Keratinocyte (primary cell): ENCODE data around the gene FRZB. TPM values are rescaled to one million over a fixed set of nuclear protein-coding genes. Genes with fewer than 3 reads are reported as not detected.

Experiments used
- DNase-seq: peaks from one replicate; pipeline ENCODE4 v3.0.0-alpha.2; 2011; ENCODE audit warnings: low read depth, missing footprints, low spot score
- FAIRE-seq: peaks from 2 replicates; lab custom pipeline; 2011; peaks lifted over from hg19 to GRCh38; lab: Jason Lieb, UNC
- H2AFZ ChIP-seq: 2 replicates; pipeline ENCODE4 v1.6.0; 2012; ENCODE audit warnings: low read length, control low read depth, inconsistent platforms; ENCODE audit not compliant: control insufficient read depth
- H3K27ac ChIP-seq: 2 replicates; pipeline ENCODE4 v1.5.1; 2011; ENCODE audit warnings: low read length; ENCODE audit not compliant: control insufficient read depth, insufficient read depth
- H3K27me3 ChIP-seq: 3 replicates; pipeline ENCODE4 v1.6.0; 2011; ENCODE audit warnings: low read length; ENCODE audit not compliant: control insufficient read depth, insufficient read depth; ENCODE audit errors: extremely low read depth
- H3K36me3 ChIP-seq, 2 experiments: 2 replicates in 1 of 2; 3 replicates in 1 of 2; pipeline ENCODE4 v1.5.1; 2011; ENCODE audit warnings: low read length in 2 of 2, mild to moderate bottlenecking in 1 of 2; ENCODE audit not compliant: control insufficient read depth in 2 of 2, insufficient read depth in 2 of 2; ENCODE audit errors: extremely low read depth in 1 of 2
- H3K4me1 ChIP-seq: 3 replicates; pipeline ENCODE4 v1.5.1; 2011; ENCODE audit warnings: low read length; ENCODE audit not compliant: control insufficient read depth, insufficient read depth; ENCODE audit errors: extremely low read depth
- H3K4me2 ChIP-seq: 3 replicates; pipeline ENCODE4 v1.6.0; 2011; ENCODE audit warnings: low read depth, low read length; ENCODE audit not compliant: control insufficient read depth, insufficient read depth; ENCODE audit errors: extremely low read depth
- H3K4me3 ChIP-seq, 3 experiments: fragments of 200-600 bp in 1 of 3; sonication (generic) in 1 of 3; 2 replicates in 2 of 3; 3 replicates in 1 of 3; pipeline ENCODE4 v1.5.1; 2011 to 2016; ENCODE audit warnings: low read length in 3 of 3, mild to moderate bottlenecking in 3 of 3, control low read depth in 2 of 3, inconsistent platforms in 1 of 3, low read depth in 1 of 3, mixed read lengths in 1 of 3, mixed run types in 1 of 3, moderate library complexity in 1 of 3; ENCODE audit not compliant: control insufficient read depth in 2 of 3, insufficient read depth in 2 of 3; ENCODE audit errors: extremely low read depth in 1 of 3
- H3K79me2 ChIP-seq: 2 replicates; pipeline ENCODE4 v1.6.0; 2012; ENCODE audit warnings: low read length; ENCODE audit not compliant: control insufficient read depth, insufficient read depth
- H3K9ac ChIP-seq: 3 replicates; pipeline ENCODE4 v1.6.0; 2011; ENCODE audit warnings: low read length; ENCODE audit not compliant: control insufficient read depth, insufficient read depth; ENCODE audit errors: extremely low read depth
- H3K9me1 ChIP-seq: 3 replicates; pipeline ENCODE4 v1.6.0; 2011; ENCODE audit warnings: low read length; ENCODE audit not compliant: control insufficient read depth, insufficient read depth; ENCODE audit errors: extremely low read depth
- H3K9me3 ChIP-seq: 2 replicates; pipeline ENCODE4 v1.5.1; 2012; ENCODE audit warnings: low read depth, low read length; ENCODE audit not compliant: control insufficient read depth
- H4K20me1 ChIP-seq: 3 replicates; pipeline ENCODE4 v1.6.0; 2011; ENCODE audit warnings: low read length; ENCODE audit not compliant: control insufficient read depth, insufficient read depth; ENCODE audit errors: extremely low read depth
- EZH2 ChIP-seq: IDR thresholded peaks from one replicate; pipeline ENCODE4 v1.6.1; 2012; ENCODE audit warnings: inconsistent platforms, mild to moderate bottlenecking, low read length, moderate library complexity
- dilution Hi-C: fragments of 300-500 bp; cut with MboI; formaldehyde crosslinking; loops from one replicate; pipeline ENCODE4 v1.7.0; 2020; ENCODE audit warnings: low sequenced_read_pairs; ENCODE audit not compliant: extremely low pct_ligation_motif_present
- polyA plus RNA-seq, 5 experiments: library from polyadenylated mRNA; depleted of rRNA in 3 of 5; stranded (reverse) in 3 of 5; stranded (forward) in 1 of 5; unstranded in 1 of 5; fragments of >200 nt; gene quantifications; 1 replicate in 1 of 5; 2 replicates in 3 of 5; 3 replicates in 1 of 5; pipeline versions ENCODE4 v1.2.1 to v1.2.3, GENCODE V29; 2011 to 2012; ENCODE audit warnings: missing spikeins in 2 of 5, low read depth in 1 of 5, low replicate concordance in 1 of 5
- TF ChIP-seq, protein P1 (sequence below), 3 experiments: IDR thresholded peaks in 1 of 3; conservative IDR thresholded peaks in 1 of 3; optimal IDR thresholded peaks in 1 of 3; 2 replicates in 2 of 3; 3 replicates in 1 of 3; pipeline versions ENCODE3 to v1.5.1; 2011; ENCODE audit warnings: low read length in 3 of 3, mild to moderate bottlenecking in 3 of 3, moderate library complexity in 2 of 3, control low read depth in 1 of 3, inconsistent platforms in 1 of 3; ENCODE audit not compliant: insufficient read depth in 2 of 3; ENCODE audit errors: extremely low read depth in 1 of 3

The FRZB gene
- polyA plus RNA-seq, 1 donor (not counting 4 experiments of a cell fraction or from before 2014, with no cell fraction given) = 0.05 TPM

DNA sequence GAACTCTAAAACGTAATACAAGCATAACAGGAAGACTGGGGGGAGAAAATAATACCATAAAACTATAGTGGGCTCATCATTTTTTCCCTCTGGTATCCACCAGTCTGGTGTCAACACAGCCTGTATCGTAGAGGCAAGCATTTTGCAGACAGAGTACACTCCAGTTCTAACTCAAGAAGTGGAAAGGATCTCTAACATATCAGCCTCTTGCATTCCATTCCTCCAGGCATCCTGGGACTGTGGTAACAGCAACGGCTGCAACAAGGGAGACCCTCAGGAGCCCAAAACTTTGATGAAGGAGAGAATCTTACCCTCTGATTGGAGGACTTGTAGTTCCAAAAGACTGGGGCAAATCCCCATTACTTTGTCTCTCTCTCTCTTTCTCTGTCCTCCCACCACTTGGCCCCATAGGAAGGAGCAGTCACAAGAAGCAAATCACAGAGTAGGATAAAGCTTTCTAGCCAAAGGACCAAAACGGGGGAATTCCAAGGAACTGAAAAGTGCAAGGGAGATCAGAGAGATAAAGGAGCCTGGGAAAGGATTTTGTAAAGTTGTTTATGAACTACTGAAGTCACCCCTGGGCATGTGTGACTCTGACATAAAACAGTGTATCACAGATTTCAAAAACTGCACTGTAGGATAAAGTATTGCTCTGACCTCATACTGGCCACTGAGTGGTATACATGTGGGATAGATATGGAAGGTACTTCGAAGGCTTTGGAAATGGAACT is 11.9 kb downstream of the FRZB start:
- no peak overlapping the region for H2AFZ ChIP-seq
- no peak overlapping the region for H3K9ac ChIP-seq
- no peaks in the 10 kb centered on the region for H3K9me3 ChIP-seq
- no peak overlapping the region for H3K27ac ChIP-seq
- no peaks in the 10 kb centered on the region for H3K79me2 ChIP-seq
- TF ChIP-seq EZH2 = no peak
- TF ChIP-seq, protein P1, sequence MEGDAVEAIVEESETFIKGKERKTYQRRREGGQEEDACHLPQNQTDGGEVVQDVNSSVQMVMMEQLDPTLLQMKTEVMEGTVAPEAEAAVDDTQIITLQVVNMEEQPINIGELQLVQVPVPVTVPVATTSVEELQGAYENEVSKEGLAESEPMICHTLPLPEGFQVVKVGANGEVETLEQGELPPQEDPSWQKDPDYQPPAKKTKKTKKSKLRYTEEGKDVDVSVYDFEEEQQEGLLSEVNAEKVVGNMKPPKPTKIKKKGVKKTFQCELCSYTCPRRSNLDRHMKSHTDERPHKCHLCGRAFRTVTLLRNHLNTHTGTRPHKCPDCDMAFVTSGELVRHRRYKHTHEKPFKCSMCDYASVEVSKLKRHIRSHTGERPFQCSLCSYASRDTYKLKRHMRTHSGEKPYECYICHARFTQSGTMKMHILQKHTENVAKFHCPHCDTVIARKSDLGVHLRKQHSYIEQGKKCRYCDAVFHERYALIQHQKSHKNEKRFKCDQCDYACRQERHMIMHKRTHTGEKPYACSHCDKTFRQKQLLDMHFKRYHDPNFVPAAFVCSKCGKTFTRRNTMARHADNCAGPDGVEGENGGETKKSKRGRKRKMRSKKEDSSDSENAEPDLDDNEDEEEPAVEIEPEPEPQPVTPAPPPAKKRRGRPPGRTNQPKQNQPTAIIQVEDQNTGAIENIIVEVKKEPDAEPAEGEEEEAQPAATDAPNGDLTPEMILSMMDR (optimal IDR thresholded peaks at IDR 0.05 in 1 of 3, IDR thresholded peaks at IDR 0.05 in 1 of 3, conservative IDR thresholded peaks at IDR 0.05 in 1 of 3; ENCODE audit: extremely low read depth in 1 of 3, insufficient read depth in 2 of 3, low read length in 3 of 3) = no peak
- no peak for FAIRE-seq
- H3K4me1 ChIP-seq = no peaks in the 10 kb centered on the region
- dilution Hi-C loops = no loop called here
- H3K4me2 ChIP-seq = no peak overlapping the region
- no peak overlapping the region for H3K4me3 ChIP-seq
- no peaks in the 10 kb centered on the region for H3K36me3 ChIP-seq
- H3K27me3 ChIP-seq = peaks cover 4% of the 10 kb centered on the region
- no peaks in the 10 kb centered on the region for H3K9me1 ChIP-seq
- no peak for DNase-seq
- no peaks in the 10 kb centered on the region for H4K20me1 ChIP-seq

DNA sequence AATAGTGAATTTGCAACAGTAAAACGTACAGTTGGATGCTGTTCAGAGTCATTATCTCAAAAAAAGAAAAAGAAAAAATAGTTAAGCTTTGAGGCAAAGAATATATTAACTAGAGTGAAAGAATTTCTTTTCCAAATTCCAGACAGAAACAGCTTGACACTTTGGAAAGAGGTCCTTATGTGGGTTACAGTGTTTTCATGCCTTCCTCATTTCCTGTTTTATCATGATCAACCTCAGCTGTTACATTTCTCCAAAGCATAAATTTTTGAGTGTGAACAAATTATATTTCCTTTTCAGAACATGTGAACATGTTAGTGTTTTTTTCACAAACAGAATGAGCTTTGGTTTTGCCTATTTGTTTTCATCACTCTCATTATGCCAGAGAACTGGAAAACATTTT is 13.6 kb downstream of the FRZB start:
- no peaks in the 10 kb centered on the region for H4K20me1 ChIP-seq
- no peaks in the 10 kb centered on the region for H3K9me1 ChIP-seq
- no peak overlapping the region for H2AFZ ChIP-seq
- no peaks in the 10 kb centered on the region for H3K36me3 ChIP-seq
- no peak overlapping the region for H3K9ac ChIP-seq
- no peak for DNase-seq
- TF ChIP-seq, protein P1 (optimal IDR thresholded peaks at IDR 0.05 in 1 of 3, IDR thresholded peaks at IDR 0.05 in 1 of 3, conservative IDR thresholded peaks at IDR 0.05 in 1 of 3; ENCODE audit: extremely low read depth in 1 of 3, insufficient read depth in 2 of 3, low read length in 3 of 3) = no peak
- TF ChIP-seq EZH2 = no peak
- no peak for FAIRE-seq
- no peaks in the 10 kb centered on the region for H3K4me1 ChIP-seq
- peaks cover 4% of the 10 kb centered on the region for H3K27me3 ChIP-seq
- dilution Hi-C loops = no loop called here
- no peak overlapping the region for H3K4me3 ChIP-seq
- no peaks in the 10 kb centered on the region for H3K79me2 ChIP-seq
- no peak overlapping the region for H3K27ac ChIP-seq
- no peaks in the 10 kb centered on the region for H3K9me3 ChIP-seq
- no peak overlapping the region for H3K4me2 ChIP-seq
